Measurements from ENCODE around the gene MCL1. TPM values are rescaled to one million over a fixed set of nuclear protein-coding genes. Genes with fewer than 3 reads are reported as not detected.
"Not testable (repeated sequence)": the region's sequence is repeated elsewhere in the genome, so short reads cannot be mapped to it uniquely, and the experiment has no call there.

MCL1 gene
- total and polyA plus RNA-seq, 8 donors: 69.2 to 163 (median 96.7) TPM

GRCh38 chr1:150576367-150576711 is 3.1 kb downstream of the MCL1 start:
- Histone ChIP-seq H3K27ac (peak overlapping the region in 2 of 4 donors; percentile 99 to 100), H3K27me3 (no peaks in the 10 kb centered on the region), H3K9me3 (no peaks in the 10 kb centered on the region), H3K4me1 (peaks cover 19 to 47% (median 46%) of the 10 kb centered on the region in 3 donors), H3K36me3 (peaks cover 0 to 29% (median 20%) of the 10 kb centered on the region in 3 donors), H3K4me3 (peak overlapping the region; percentile 77 to 98 (median 95))
- no peak for TF ChIP-seq CTCF (IDR thresholded peaks at IDR 0.05)
- 2% methylated on average over 4 of the region's 4 CpGs for WGBS, 2 donors
- ATAC-seq (no peak), DNase-seq (no peak), FAIRE-seq (no peak)
- intact Hi-C loops (cut with DNase I): no loop called here

GRCh38 chr1:150575518-150576366 is 3.7 kb downstream of the MCL1 start:
- FAIRE-seq: no peak
- no peak for TF ChIP-seq CTCF (IDR thresholded peaks at IDR 0.05)
- peak overlapping the region; percentile 77 to 98 (median 95) for H3K4me3 ChIP-seq
- WGBS, 2 donors: 3 to 4% methylated on average over 1 of the region's 1 CpG
- peak overlapping the region in 2 of 4 donors; percentile 99 to 100 for H3K27ac ChIP-seq
- H3K9me3 ChIP-seq: no peaks in the 10 kb centered on the region
- no peak for DNase-seq
- H3K36me3 ChIP-seq: peaks cover 0 to 29% (median 20%) of the 10 kb centered on the region in 3 donors
- no peaks in the 10 kb centered on the region for H3K27me3 ChIP-seq
- intact Hi-C loops (cut with DNase I): no loop called here
- peak in 3 of 4 donors; percentile 3 to 7 (median 6) for ATAC-seq
- peaks cover 25 to 53% (median 52%) of the 10 kb centered on the region in 3 donors for H3K4me1 ChIP-seq

- Histone ChIP-seq H3K36me3 (peaks cover 0 to 29% (median 20%) of the 10 kb centered on the region in 3 donors), H3K27ac (peak overlapping the region in 2 of 4 donors; percentile 99 to 100), H3K27me3 (no peaks in the 10 kb centered on the region), H3K9me3 (no peaks in the 10 kb centered on the region), H3K4me1 (peaks cover 26 to 56% (median 54%) of the 10 kb centered on the region in 3 donors), H3K4me3 (peak overlapping the region; percentile 77 to 98 (median 95))
- DNase-seq (no peak), ATAC-seq (no peak), FAIRE-seq (no peak)
- TF ChIP-seq CTCF (IDR thresholded peaks at IDR 0.05): no peak
- WGBS, 2 donors: 4 to 9% methylated on average over 4 of the region's 4 CpGs
- intact Hi-C loops (cut with DNase I): no loop called here
Observed at GRCh38 chr1:150575072-150575489, 4.3 kb downstream of the MCL1 start.

GRCh38 chr1:150574260-150575071 is 4.9 kb downstream of the MCL1 start:
- H3K4me1 ChIP-seq: peaks cover 31 to 59% (median 58%) of the 10 kb centered on the region in 3 donors
- peaks cover 0 to 29% (median 20%) of the 10 kb centered on the region in 3 donors for H3K36me3 ChIP-seq
- H3K4me3 ChIP-seq: peak overlapping the region in 2 of 4 donors; percentile 95 to 98
- peak overlapping the region in 3 of 4 donors; percentile 16 to 100 (median 99) for H3K27ac ChIP-seq
- no peaks in the 10 kb centered on the region for H3K9me3 ChIP-seq
- no peak for TF ChIP-seq CTCF (IDR thresholded peaks at IDR 0.05)
- ATAC-seq: no peak
- FAIRE-seq: no peak
- no peaks in the 10 kb centered on the region for H3K27me3 ChIP-seq
- WGBS, 2 donors: 9 to 13% methylated on average over 6 of the region's 6 CpGs
- intact Hi-C loops (cut with DNase I): no loop called here
- DNase-seq: no peak

- peak overlapping the region in 2 of 4 donors; percentile 95 to 98 for H3K4me3 ChIP-seq
- DNase-seq: peak in 1 of 6 donors; percentile 31
- FAIRE-seq; H3K27me3 ChIP-seq; intact Hi-C loops (cut with DNase I); H3K9me3 ChIP-seq; ATAC-seq: not testable (repeated sequence)
- H3K36me3 ChIP-seq: peaks cover 0 to 29% (median 20%) of the 10 kb centered on the region in 3 donors
- 65 to 66% methylated on average over 13 of the region's 13 CpGs for WGBS, 2 donors
- peaks cover 39 to 67% (median 66%) of the 10 kb centered on the region in 3 donors for H3K4me1 ChIP-seq
- peak overlapping the region in 3 of 4 donors; percentile 16 to 100 (median 99) for H3K27ac ChIP-seq
Observed at GRCh38 chr1:150573648-150574071, 5.8 kb downstream of the MCL1 start.

Data from pancreas (tissue), 10 donors.